Endometrium (tissue), 2 donors: Measurements from ENCODE around the gene ITPKA.

Experiments
- FAIRE-seq: peaks from 2 replicates; lab custom pipeline; 2012; peaks lifted over from hg19 to GRCh38; lab: Jason Lieb, UNC
- donor health status: control.
- donor health status: control.

Gene ITPKA

GRCh38 chr15:41511331-41511898 lies 17.7 kb downstream of the ITPKA start:
- no peak for FAIRE-seq

GRCh38 chr15:41511899-41512369 lies 18.3 kb downstream of the ITPKA start:
- FAIRE-seq = no peak

- FAIRE-seq = no peak
These were observed 18.9 kb downstream of the ITPKA start for GRCh38 chr15:41512512-41512939.

- no peak for FAIRE-seq
These were observed 19.3 kb downstream of the ITPKA start for GRCh38 chr15:41512940-41513505.

GRCh38 chr15:41513506-41514227 lies 20.0 kb downstream of the ITPKA start, which contains the start of gene LTK:
TSS of gene LTK (minus strand) at chr15:41513827. CDS start at chr15:41513709, 118 bp downstream.
- FAIRE-seq = no peak

- FAIRE-seq = no peak
These were observed 24.3 kb downstream of the ITPKA start for GRCh38 chr15:41517895-41518449.

GRCh38 chr15:41520636-41521035 lies 27.0 kb downstream of the ITPKA start:
- FAIRE-seq = no peak

GRCh38 chr15:41521614-41522013 lies 27.9 kb downstream of the ITPKA start:
- FAIRE-seq = no peak

GRCh38 chr15:41523097-41523496 lies 29.4 kb downstream of the ITPKA start:
- FAIRE-seq = no peak

GRCh38 chr15:41530363-41530956 lies 36.8 kb downstream of the ITPKA start:
- FAIRE-seq = no peak

- no peak for FAIRE-seq
These were observed 41.9 kb downstream of the ITPKA start for GRCh38 chr15:41535544-41535943.

GRCh38 chr15:41536866-41537265 lies 43.2 kb downstream of the ITPKA start:
- no peak for FAIRE-seq

- FAIRE-seq = no peak
These were observed 49.8 kb downstream of the ITPKA start for GRCh38 chr15:41543521-41543870.

- no peak for FAIRE-seq
These were observed 51.0 kb downstream of the ITPKA start for GRCh38 chr15:41544650-41545015.

- no peak for FAIRE-seq
These were observed 51.5 kb downstream of the ITPKA start for GRCh38 chr15:41545218-41545617.

GRCh38 chr15:41546851-41547786 lies 53.4 kb downstream of the ITPKA start:
- no peak for FAIRE-seq

GRCh38 chr15:41550066-41550775 lies 56.5 kb downstream of the ITPKA start:
- FAIRE-seq = no peak
